NCI-H2227 (cell line): ENCODE measurements around the gene GALNT15.

ENCODE experiments used
- DNase-seq: peaks from one replicate; lab custom pipeline; 2025; ENCODE audit not compliant: unreplicated experiment; lab: John Stamatoyannopoulos, UW

GALNT15 gene, protein sequence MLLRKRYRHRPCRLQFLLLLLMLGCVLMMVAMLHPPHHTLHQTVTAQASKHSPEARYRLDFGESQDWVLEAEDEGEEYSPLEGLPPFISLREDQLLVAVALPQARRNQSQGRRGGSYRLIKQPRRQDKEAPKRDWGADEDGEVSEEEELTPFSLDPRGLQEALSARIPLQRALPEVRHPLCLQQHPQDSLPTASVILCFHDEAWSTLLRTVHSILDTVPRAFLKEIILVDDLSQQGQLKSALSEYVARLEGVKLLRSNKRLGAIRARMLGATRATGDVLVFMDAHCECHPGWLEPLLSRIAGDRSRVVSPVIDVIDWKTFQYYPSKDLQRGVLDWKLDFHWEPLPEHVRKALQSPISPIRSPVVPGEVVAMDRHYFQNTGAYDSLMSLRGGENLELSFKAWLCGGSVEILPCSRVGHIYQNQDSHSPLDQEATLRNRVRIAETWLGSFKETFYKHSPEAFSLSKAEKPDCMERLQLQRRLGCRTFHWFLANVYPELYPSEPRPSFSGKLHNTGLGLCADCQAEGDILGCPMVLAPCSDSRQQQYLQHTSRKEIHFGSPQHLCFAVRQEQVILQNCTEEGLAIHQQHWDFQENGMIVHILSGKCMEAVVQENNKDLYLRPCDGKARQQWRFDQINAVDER

DNA sequence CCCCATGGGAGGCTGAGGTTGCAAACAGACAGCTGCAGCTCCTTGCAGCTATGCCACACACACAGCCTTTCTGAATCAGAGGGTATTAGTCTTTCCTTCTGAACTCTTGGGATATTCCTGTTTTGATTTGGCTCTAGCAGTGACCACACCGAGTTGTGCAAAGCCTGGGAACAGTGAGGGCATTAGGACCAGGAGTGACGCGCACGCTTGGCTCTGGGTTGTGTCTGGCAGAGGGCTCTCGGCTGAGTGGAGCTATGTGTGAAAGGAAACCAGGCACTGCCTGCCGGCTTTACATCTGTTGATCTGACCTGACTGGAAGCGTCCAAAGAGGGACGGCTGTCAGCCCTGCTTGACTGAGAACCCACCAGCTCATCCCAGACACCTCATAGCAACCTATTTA is at the start of gene GALNT15:
Gene GALNT15 (plus strand): TSS at position 292 of the 400 bp plus-strand sequence. CDS start 472 bp downstream, outside the sequence.
- DNase-seq: no peak

DNA sequence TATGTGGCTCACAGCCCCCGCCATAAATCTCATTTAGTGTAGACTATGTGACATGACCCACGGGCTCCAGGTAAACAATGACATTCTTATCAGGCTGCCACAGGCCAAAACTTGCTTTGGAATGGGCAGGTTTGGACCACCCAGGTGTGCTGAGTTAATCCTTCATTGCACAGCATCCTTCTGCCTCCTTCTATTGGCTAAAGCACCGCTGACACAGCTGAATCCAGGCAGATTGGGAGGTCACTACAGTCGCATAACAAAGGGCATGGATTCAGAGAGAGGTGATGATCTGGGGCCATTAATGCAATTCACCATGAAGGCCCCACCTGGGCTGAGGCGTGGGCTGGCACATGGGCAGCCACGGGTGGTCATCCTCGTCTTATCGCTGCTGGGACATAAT is 47.8 kb upstream of the GALNT15 start:
- DNase-seq: no peak

DNA sequence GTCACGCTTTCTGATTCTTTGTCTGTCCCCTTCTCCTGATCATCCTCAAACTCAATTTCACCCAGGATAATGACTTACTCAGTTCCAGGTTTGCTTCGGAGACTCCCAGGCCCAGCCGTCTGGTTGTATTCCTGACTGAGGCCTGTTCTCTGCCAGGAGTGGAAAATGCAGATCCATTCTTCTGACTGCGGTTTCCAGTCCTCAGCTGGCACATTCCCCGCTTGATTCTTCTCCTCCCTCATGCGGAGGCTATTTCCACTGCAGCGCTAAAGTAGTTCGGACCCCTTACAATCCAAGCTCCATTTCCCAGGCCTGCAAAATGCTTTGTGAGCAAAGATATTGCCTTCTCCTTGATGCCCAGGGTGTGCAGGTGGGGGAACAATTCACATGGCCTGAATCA is 47.2 kb upstream of the GALNT15 start:
- DNase-seq: no peak

DNA sequence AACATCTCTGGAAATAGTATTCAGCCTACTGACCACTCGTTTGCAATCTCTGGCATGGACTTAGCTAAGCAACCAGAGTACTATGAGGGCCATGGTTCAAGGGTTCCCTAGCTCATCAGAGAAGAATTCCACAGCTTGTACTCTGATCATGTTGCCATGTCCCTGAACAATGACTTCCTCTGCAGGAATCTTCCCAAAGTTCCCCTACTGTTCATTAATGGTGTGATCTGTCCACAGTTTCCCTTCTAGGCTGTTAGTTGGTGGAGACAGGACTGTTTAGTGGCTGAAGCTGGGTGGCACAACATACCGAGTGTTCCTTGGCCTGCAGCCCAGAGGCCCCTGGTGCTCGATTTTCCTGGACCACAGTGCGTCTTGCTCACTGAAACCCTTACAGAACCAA is 44.4 kb upstream of the GALNT15 start:
- DNase-seq: no peak

DNA sequence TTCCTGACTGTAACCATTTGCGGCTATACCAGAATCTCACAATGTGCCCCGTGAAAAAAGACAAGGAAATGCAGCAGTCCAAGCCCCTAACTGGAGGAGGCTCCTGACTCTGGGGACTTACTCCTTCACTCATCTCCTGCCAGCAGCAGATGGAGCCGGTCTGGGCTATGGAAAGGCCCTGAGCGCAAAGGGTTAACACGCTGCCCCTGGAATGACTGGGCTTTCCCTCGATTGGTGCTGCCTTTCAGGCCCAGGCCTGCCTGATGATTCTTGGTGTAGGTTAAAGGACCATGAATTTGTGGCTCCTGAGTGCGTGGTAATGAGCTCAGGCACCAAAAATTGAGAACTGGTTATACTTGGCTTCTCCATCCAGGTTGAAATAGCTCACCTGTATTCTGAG is 42.3 kb upstream of the GALNT15 start:
- no peak for DNase-seq

DNA sequence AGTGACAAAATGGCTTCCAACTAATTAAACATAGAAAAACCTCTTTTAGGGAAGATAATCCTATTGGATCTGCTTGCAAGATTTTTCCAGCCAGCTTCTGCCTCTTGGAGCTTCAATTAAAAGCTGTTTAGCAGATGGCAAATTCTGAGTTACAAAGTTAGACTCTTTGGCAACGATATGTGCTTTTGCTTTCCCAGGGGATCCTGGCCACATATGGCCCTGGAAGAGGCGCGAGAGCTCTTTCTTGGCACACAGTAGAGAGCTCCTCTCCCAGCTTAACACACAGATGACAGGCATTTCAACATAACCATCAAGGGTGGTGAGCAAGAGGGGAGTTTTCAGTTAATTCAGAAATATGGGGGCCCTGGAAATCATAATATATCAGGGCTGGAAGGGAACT is 41.6 kb upstream of the GALNT15 start:
- no peak for DNase-seq

DNA sequence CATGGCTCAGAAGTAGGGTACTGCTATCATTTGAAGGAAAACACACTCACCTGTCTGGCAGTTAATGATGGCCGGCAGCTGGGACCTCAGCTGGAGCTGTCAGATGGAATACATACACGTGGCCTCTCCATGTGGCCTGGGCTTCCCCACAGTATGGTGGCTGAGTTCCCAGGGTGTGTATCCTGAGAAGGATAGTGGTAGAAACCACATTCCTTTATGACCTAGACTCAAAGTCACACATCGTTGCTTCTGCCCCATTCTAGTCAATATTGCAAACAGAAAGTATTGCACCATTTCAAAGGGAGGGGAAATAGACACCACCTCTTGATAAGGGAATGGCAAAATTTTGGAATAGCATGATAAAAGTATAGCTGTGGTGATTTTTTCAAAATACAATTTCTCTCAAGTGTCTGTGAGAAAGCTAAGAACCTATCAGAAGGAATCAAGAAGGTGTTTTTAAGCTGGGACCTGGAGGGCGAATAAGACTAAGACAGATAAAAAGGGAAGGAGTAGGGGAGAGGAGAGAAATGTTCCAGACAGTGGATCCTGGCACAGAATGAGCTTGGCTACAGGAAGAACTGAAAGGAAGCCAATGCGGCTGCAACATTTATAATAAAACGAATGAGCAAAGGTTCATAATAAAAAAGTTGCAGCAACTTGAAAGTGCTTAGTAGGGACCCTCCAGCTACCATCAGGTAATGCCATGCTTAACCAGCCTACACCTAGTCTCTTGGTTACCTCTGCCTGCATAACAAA is 40.1 kb upstream of the GALNT15 start:
- no peak for DNase-seq

DNA sequence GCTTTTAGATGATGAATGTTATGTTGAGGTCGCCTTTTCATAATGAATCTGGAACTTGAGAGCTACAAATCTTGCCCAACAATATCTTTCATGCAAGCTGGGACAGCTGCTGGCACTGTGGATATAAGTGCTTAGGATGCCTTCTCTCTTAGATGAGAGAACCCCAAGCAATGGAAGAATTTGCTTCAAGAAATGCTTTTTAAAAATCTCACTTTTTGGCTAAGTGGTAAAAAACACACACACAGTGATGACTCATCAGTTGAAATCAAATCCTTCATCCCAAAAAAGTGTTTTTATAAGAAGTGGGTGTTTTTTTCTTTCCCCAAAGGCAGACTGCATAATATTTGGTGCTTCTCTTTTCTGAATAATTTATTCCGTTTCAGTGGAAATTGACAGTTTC is 38.4 kb upstream of the GALNT15 start:
- DNase-seq: no peak

DNA sequence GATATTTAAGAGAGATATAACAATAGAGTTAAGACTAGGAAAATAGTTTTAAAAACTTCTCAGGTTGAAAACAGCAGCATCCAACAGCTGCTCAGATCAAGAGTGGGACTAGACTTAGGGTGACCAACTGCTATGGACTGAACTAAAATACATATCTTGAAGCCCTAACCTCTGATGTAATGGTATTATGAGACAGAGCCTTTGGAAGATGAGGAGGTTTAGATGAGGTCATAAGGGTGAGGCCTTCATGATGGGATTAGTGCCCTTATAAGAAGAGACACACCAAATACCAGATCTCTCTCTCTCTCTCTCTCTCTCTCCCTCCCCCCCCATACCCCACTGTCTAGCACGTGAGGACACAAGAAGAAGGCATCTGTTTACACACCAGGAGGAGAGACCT is 37.4 kb upstream of the GALNT15 start:
- DNase-seq: no peak

DNA sequence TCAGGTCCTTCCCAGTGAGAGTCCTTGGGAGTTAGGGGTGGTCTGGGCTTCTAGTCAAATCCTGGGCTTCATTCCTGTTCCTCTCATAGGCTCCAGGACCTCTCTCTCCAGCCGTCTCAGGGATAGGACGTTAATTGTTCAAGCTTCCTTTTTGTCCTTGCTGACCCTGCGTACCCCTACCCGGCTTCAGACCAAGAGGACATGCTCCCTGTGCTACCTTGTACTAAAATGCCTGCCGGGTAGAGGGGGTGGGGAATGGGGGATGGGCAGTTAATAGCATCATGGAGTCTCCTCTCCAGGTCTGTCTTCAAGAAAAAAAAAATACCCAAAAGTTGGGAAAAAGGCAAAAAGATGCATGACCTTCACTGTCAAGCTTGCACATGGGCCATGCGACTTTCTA is 36.5 kb upstream of the GALNT15 start:
- no peak for DNase-seq

DNA sequence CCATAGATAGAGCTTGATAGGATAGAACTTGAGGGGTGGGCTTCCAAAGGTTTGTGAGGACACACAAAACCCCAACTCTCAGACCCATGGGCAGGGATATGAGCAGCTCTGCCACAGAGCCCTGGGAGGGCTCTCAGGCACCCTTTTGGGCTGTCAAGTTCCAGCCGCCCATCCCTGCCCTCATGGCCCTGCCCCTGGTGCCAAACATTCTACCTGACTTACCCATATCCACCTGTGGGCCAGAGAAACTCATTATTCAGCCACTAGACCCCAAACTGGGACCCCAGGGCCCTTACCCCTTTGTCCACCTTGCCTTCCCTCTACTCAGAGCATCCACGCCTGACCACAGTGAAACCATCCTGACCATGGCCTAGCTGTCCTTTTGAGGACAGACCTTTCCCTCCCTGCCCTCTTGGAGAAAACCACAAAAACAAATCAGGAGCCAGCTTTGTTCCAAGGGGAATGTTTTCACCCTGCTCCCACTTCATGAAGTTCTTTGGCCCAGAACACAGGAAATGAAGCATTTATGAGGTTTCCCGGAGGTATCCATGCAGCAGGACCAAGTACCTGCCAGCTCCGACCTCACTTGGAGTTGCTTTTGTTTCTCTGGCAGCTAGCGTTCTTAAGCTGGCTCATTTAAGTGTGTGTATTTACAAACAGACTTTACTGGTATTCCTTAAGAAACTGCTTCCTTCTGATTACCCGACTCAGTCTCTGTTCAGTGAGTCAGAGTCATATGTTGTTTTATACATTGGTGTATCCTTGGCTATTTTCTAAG is 34.2 kb upstream of the GALNT15 start:
- DNase-seq: no peak

DNA sequence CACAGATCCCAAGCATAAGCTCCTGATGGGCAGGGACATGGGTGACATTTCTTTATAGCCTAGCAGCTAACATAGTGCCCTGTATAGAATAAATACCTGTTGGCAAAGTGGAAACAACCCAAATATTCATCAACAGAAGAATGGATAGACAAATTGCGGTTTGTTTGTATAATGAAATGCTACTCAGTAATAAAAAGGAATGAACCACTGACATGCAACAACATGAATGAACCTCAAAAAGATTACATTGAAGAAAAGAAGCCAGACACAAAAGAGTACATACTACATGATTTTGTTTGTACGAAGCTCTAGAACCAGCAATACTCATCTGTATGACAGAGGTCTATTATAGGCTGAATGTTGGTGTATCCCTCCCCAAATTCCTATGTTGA is 33.6 kb upstream of the GALNT15 start:
- DNase-seq: no peak

DNA sequence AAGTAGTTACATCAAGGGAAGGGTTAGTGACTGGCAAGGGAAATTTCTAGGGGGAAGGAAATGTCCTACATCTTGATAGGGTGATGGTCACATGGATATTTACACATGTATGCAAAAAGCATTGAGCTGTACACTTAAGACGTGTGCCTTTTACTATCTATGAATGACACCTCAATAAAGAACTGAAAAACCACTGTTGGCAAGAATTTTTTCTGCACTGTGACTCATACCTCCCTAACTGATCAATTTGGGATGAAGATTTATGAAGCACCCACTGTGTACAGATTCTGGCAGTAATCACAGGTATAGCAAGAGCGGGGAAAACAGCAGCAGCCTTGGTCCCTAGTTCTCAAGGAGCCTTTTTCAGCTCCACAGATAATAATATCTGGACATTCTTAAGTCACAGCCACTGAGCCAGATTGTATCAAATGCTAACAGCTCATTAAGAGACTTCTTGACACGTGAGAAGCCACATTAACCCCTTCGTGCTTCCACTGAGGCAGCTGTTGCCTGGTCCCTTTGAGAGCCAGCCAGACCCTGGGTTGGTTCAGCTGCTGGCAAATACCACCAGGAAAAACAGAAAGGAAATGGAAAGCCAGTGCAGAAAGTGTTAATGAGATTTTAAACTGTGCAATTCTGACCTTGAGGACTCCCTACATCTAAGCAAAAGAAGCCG is 32.0 kb upstream of the GALNT15 start:
- no peak for DNase-seq

DNA sequence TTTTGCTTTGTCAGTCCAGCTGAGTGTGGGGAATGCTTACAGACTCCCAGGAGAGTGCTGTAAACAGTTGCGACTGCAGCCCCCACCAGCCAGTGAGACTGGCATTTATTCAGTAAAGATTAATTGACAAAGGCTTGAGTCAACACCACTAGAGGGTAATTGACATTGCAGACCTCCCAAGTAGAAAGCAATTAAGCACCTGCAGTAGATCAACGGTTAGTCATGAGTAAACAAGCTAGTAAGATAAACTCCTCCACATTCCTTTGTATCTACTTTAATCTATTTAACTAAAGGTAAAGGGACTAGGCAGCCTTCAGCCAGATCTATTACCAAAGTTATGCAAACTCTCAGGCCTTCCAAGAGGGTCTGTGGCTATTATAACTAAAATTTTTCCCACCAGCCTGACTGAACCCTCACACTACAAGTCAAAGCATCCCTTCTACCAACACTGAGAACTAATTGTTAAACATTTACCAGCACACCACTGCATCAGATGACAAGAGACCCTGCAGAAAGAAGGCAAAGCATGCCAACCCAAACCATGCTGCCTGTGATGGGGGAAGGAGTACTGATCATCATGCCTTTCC is 30.5 kb upstream of the GALNT15 start:
- no peak for DNase-seq

DNA sequence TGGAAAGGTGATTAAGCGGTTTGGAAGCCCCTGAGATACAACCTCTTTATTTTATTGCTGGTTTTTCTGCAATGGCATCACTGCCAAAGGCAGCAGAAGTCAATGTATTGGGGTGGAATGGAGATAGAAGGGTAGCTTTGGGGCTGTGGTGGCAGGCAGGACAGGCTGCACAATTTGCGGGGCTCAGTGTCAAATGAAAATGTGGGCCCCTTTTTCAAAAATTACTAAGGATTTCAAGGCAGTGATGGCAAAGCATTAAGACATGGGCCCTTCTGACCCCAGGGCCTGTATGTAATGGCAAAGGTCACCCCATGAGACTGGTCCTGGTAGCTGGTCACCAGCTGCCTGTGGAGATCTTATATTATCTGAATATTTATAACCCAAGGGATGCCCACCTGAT is 29.3 kb upstream of the GALNT15 start:
- DNase-seq: no peak

DNA sequence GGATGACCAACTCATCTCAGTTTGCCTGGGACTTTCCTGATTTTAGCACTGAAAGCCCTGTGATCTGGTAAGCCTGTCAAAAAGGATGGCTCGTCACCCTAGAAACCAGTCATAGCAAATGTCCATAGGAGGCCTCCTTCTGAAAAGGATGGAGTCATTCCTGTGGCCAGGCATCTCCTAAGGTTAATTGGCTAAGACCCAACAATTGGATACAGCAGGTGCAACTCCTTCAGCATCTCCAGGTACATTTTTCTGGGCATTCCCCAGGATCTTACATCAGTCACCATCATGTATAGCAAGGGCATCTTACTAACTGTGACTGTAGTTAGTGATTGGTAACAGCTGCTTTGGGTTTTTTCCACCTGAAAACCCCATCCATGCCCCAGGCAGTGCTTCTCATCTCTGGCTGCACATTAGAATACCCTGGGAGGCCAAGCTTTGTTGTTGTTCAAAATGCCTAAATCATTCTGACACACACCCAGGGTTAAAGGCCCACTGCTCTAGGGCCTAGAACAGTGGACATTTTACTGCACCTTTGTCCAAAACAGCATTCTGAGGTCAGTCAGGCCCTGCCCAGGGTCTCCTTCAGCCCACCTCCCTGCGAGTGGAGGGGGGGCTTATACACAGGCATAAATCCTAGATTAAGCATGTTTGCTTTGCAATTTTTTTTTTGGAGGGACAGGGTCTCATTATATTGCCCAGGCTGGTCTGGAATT is 28.3 kb upstream of the GALNT15 start:
- DNase-seq: no peak

DNA sequence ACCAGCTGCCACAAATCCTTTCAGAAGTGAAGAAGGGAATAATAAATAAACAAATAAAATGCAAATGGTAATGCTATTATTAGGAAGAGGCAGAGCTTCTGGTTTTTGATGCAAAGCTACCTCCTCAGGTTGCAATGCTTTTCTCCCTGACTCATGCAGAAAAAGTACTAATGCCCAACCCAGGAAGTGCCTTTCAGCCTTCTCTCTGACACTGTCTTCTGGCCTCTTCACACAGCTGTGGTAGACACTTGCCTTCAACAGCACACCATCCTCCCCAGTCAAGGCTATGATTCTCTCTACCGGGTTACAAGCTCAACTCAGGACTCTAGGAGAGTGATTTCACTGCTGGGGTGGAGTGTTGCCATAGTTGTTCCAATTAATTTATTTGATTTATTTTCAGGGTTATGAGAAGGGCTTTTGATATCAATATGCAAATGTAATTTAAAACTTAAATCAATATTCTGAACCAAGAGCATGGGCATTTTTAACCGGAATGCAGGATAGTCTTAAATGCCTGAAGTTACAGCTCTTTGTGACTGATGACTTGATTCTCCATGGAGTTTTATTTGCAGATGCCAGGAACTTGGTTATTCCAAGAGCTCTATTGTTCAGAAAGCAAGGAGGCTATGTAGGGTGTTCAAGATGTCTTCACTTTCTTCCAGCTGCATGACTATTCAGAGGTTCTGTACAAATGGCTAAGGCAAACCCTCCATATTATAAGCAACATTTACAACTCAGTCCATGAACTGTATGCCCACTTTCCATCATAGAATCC is 27.1 kb upstream of the GALNT15 start:
- DNase-seq: no peak

DNA sequence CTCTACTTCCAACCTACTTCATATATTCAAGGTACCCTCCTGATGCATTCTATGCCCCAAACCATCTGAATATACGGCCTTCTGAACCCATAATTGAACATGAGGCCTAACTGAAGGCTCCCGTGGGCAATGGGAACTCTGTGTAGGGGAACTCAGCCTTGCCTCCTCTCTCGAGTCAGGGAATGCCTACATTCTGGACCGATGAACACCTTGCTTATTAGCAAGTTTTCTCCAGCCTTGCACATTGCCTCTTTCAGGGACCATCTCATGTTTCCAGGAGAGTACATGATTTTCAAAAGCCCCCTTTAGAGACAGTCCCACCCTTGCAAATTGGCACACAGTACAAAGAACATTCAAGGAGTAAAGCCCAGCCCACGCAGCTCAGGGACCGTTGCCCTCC is 26.3 kb upstream of the GALNT15 start:
- no peak for DNase-seq

DNA sequence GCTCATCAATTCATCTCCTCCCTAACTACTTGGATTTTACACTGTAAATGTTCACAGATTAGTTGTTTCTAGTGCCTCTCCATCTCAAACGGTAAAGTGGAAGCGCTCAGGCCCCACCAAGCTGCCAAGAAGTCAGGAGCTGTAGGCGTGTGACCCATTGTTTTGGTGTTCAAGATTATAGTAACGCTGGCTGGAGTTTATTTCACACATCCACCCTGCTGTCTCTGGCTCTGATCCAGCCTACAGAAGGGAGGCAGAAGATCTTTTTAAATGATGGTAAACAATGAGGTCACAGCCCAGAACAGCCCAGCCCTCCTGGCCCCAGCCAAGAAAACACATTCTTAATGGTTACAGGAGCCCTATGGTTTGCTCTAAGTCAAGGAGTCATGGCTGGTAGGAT is 25.7 kb upstream of the GALNT15 start:
- DNase-seq: peak; percentile 23
